HEK293 (cell line): Measurements from ENCODE around the gene LAMA1.

Experiments used
- CTCF ChIA-PET: fragments of 350-600 bp; formaldehyde crosslinking; extraction: SDS; loops from one replicate; lab custom pipeline; 2021; ENCODE audit warnings: antibody characterized with exemption; lab: Yijun Ruan, JAX
- POLR2A ChIA-PET: fragments of 300-600 bp; formaldehyde crosslinking; extraction: SDS; loops from one replicate; lab custom pipeline; 2020; ENCODE audit warnings: antibody characterized with exemption, inconsistent platforms; lab: Yijun Ruan, JAX
- H3K27ac ChIP-seq: fragments of 200-500 bp; sonication (Bioruptor generic); 2 replicates; pipeline ENCODE4 v1.5.1; 2014; ENCODE audit warnings: low read depth, low read length, control low read depth, inconsistent platforms; ENCODE audit errors: extremely low read depth
- H3K36me3 ChIP-seq, 2 experiments: fragments of 200-500 bp in 1 of 2; sonication (Bioruptor generic) in 1 of 2; 1 replicate in 1 of 2; 2 replicates in 1 of 2; pipeline ENCODE4 v1.5.1; 2014 to 2017; ENCODE audit warnings: inconsistent platforms in 2 of 2, low read length in 2 of 2; ENCODE audit not compliant: control insufficient read depth in 2 of 2, insufficient read depth in 1 of 2
- H3K4me1 ChIP-seq: fragments of 200-500 bp; sonication (Bioruptor generic); 2 replicates; pipeline ENCODE4 v1.5.1; 2014; ENCODE audit warnings: mild to moderate bottlenecking, low read length, inconsistent platforms; ENCODE audit not compliant: control insufficient read depth, insufficient read depth
- H3K4me3 ChIP-seq: 2 replicates; pipeline ENCODE4 v1.5.1; 2011; ENCODE audit warnings: low read depth, mild to moderate bottlenecking, control low read depth, low read length, moderate library complexity
- H3K9me3 ChIP-seq: fragments of 200-500 bp; sonication (Bioruptor generic); 2 replicates; pipeline ENCODE4 v1.5.1; 2014; ENCODE audit warnings: low read depth, low read length, inconsistent platforms; ENCODE audit not compliant: control insufficient read depth, insufficient read depth
- FEZF1 ChIP-seq: fragments of 450-650 bp; formaldehyde crosslinking; IDR thresholded peaks from 2 replicates; pipeline ENCODE4 v1.5.1; 2016; ENCODE audit warnings: missing biosample characterization, missing genetic modification characterization
- GLI2 ChIP-seq: fragments of 450-650 bp; formaldehyde crosslinking; IDR thresholded peaks from 2 replicates; pipeline ENCODE4; 2017; ENCODE audit warnings: missing biosample characterization, missing genetic modification characterization, low read depth, borderline replicate concordance
- GLIS2 ChIP-seq: fragments of 450-650 bp; formaldehyde crosslinking; IDR thresholded peaks from 2 replicates; pipeline ENCODE4 v1.5.1; 2016; ENCODE audit warnings: missing biosample characterization, missing genetic modification characterization
- KLF17 ChIP-seq: fragments of 450-650 bp; formaldehyde crosslinking; IDR thresholded peaks from 2 replicates; pipeline ENCODE4 v1.5.1; 2016; ENCODE audit warnings: missing biosample characterization, missing genetic modification characterization
- SCRT1 ChIP-seq: fragments of 450-650 bp; formaldehyde crosslinking; IDR thresholded peaks from 2 replicates; pipeline ENCODE4 v1.5.1; 2016; ENCODE audit warnings: missing biosample characterization, missing genetic modification characterization, borderline replicate concordance
- TCF7L2 ChIP-seq: IDR thresholded peaks from 2 replicates; pipeline ENCODE4 v1.6.1; 2011; ENCODE audit warnings: low read depth, mild to moderate bottlenecking, inconsistent platforms, low read length, moderate library complexity, borderline replicate concordance
- ZBTB11 ChIP-seq: fragments of 450-650 bp; formaldehyde crosslinking; conservative IDR thresholded peaks from 2 replicates; pipeline ENCODE4 v1.5.1; 2016; ENCODE audit warnings: low read depth, missing biosample characterization, missing genetic modification characterization
- ZBTB49 ChIP-seq: fragments of 450-650 bp; formaldehyde crosslinking; IDR thresholded peaks from 2 replicates; pipeline ENCODE4 v1.5.1; 2016; ENCODE audit warnings: missing biosample characterization, missing genetic modification characterization, low read depth
- ZNF133 ChIP-seq: fragments of 450-650 bp; formaldehyde crosslinking; IDR thresholded peaks from 2 replicates; pipeline ENCODE4 v1.5.1; 2016; ENCODE audit warnings: missing biosample characterization, missing genetic modification characterization
- ZNF146 ChIP-seq: fragments of 450-650 bp; formaldehyde crosslinking; IDR thresholded peaks from 2 replicates; pipeline ENCODE4 v1.5.1; 2016; ENCODE audit warnings: missing biosample characterization, missing genetic modification characterization
- ZNF16 ChIP-seq: fragments of 450-650 bp; formaldehyde crosslinking; IDR thresholded peaks from 2 replicates; pipeline ENCODE4 v1.5.1; 2016; ENCODE audit warnings: low read depth, missing biosample characterization, missing genetic modification characterization
- ZNF211 ChIP-seq: fragments of 450-650 bp; formaldehyde crosslinking; IDR thresholded peaks from 2 replicates; pipeline ENCODE4 v1.5.1; 2016; ENCODE audit warnings: low read depth, missing biosample characterization, missing genetic modification characterization
- ZNF24 ChIP-seq: fragments of 450-650 bp; formaldehyde crosslinking; IDR thresholded peaks from 2 replicates; pipeline ENCODE4 v1.5.1; 2016; ENCODE audit warnings: missing biosample characterization, missing genetic modification characterization
- ZNF302 ChIP-seq: fragments of 450-650 bp; formaldehyde crosslinking; IDR thresholded peaks from 2 replicates; pipeline ENCODE4 v1.5.1; 2016; ENCODE audit warnings: missing biosample characterization, missing genetic modification characterization, low read depth
- ZNF394 ChIP-seq: fragments of 450-650 bp; formaldehyde crosslinking; IDR thresholded peaks from 2 replicates; pipeline ENCODE4 v1.5.1; 2016; ENCODE audit warnings: missing biosample characterization, missing genetic modification characterization, mild to moderate bottlenecking, moderate library complexity, borderline replicate concordance
- ZNF488 ChIP-seq: fragments of 450-650 bp; formaldehyde crosslinking; IDR thresholded peaks from 2 replicates; pipeline ENCODE4 v1.5.1; 2016; ENCODE audit warnings: missing biosample characterization, missing genetic modification characterization
- ZNF530 ChIP-seq: fragments of 450-650 bp; formaldehyde crosslinking; IDR thresholded peaks from 2 replicates; pipeline ENCODE4 v1.5.1; 2016; ENCODE audit warnings: low read depth, missing biosample characterization, missing genetic modification characterization
- ZNF843 ChIP-seq: fragments of 450-650 bp; formaldehyde crosslinking; IDR thresholded peaks from 2 replicates; pipeline ENCODE4 v1.5.1; 2016; ENCODE audit warnings: missing biosample characterization, missing genetic modification characterization
- ZSCAN16 ChIP-seq: fragments of 450-650 bp; formaldehyde crosslinking; IDR thresholded peaks from 2 replicates; pipeline ENCODE4 v1.5.1; 2016; ENCODE audit warnings: missing biosample characterization, missing genetic modification characterization
- TF ChIP-seq, protein P1 (sequence below): fragments of 450-650 bp; formaldehyde crosslinking; IDR thresholded peaks from 2 replicates; pipeline ENCODE4 v1.5.1; 2016; ENCODE audit warnings: missing biosample characterization, missing genetic modification characterization

LAMA1 gene

DNA sequence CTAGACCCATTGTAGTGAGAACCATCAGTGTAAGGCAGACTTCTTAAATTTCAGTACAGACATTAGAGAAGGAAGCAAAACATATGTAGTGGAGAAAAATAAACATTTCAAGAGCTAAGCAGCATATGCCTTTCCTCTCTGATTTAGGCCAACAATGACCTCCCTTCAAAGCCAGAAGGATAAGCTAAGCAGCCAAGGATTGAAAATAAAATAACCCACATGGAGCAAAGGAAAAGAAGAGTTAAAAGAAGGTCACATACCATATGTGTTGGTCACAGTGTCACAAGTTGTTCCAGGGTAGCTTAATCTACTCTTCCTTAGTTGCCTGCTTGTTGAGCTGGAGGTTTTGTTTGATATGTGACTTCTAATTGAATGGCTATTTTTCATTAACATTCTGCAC lies 15.6 kb upstream of the LAMA1 start:
- Histone ChIP-seq H3K9me3 (no peaks in the 10 kb centered on the region), H3K4me3 (no peak overlapping the region), H3K27ac (no peak overlapping the region), H3K36me3 (no peaks in the 10 kb centered on the region), H3K4me1 (peaks cover 6% of the 10 kb centered on the region)
- no peak for TF ChIP-seq ZNF488
- no peak for TF ChIP-seq SCRT1 (tag by site-specific recombination)
- no peak for TF ChIP-seq ZNF146 (tag by site-specific recombination)
- TF ChIP-seq ZNF302 = no peak
- TF ChIP-seq, protein P1, sequence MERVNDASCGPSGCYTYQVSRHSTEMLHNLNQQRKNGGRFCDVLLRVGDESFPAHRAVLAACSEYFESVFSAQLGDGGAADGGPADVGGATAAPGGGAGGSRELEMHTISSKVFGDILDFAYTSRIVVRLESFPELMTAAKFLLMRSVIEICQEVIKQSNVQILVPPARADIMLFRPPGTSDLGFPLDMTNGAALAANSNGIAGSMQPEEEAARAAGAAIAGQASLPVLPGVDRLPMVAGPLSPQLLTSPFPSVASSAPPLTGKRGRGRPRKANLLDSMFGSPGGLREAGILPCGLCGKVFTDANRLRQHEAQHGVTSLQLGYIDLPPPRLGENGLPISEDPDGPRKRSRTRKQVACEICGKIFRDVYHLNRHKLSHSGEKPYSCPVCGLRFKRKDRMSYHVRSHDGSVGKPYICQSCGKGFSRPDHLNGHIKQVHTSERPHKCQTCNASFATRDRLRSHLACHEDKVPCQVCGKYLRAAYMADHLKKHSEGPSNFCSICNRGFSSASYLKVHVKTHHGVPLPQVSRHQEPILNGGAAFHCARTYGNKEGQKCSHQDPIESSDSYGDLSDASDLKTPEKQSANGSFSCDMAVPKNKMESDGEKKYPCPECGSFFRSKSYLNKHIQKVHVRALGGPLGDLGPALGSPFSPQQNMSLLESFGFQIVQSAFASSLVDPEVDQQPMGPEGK = no peak
- TF ChIP-seq ZNF24 (tag by site-specific recombination) = no peak
- no peak for TF ChIP-seq ZBTB49 (tag by site-specific recombination)
- no peak for TF ChIP-seq ZNF530 (tag by site-specific recombination)
- CTCF ChIA-PET = interaction anchor here (0.6 to 1.3 kb wide), 4 partner anchors 14 to 213 kb away, joined by 3 to 6 read pairs (median 4); no protein-coding TSS in a partner anchor
- POLR2A ChIA-PET = interaction anchor here (0.6 to 1.6 kb wide), 4 partner anchors 14 to 100 kb away, joined by 3 to 5 read pairs (median 4); no protein-coding TSS in a partner anchor

GRCh38 chr18:7132356-7133150 lies 15.0 kb upstream of the LAMA1 start:
- ChIA-PET CTCF (interaction anchor here (1.1 to 1.3 kb wide), 3 partner anchors 18 to 213 kb away, joined by 3 to 6 read pairs (median 3); no protein-coding TSS in a partner anchor), POLR2A (interaction anchor here (1.2 to 1.6 kb wide), 3 partner anchors 15 to 26 kb away, joined by 3 to 5 read pairs (median 4); no protein-coding TSS in a partner anchor)
- H3K4me3 ChIP-seq = no peak overlapping the region
- peaks cover 6% of the 10 kb centered on the region for H3K4me1 ChIP-seq
- H3K27ac ChIP-seq = no peak overlapping the region
- TF ChIP-seq ZNF843 (tag by site-specific recombination) (peak; percentile 35; the same call in 1 of the 2 replicates), FEZF1 (tag by site-specific recombination) (no peak), TCF7L2 (peak; percentile 69; the same call in 1 of the 2 replicates), ZNF211 (tag by site-specific recombination) (no peak), ZNF16 (tag by site-specific recombination) (no peak)
- no peaks in the 10 kb centered on the region for H3K9me3 ChIP-seq
- no peaks in the 10 kb centered on the region for H3K36me3 ChIP-seq

- ChIA-PET CTCF (interaction anchor here (0.6 to 1.1 kb wide), 4 partner anchors 34 to 396 kb away, joined by 3 to 7 read pairs (median 6); no protein-coding TSS in a partner anchor), POLR2A (interaction anchor here (0.5 kb wide), 1 partner anchor 83 kb away, joined by 3 read pairs; no protein-coding TSS in a partner anchor)
- Histone ChIP-seq H3K27ac (no peak overlapping the region), H3K36me3 (no peaks in the 10 kb centered on the region), H3K9me3 (no peaks in the 10 kb centered on the region), H3K4me1 (no peaks in the 10 kb centered on the region), H3K4me3 (no peak overlapping the region)
- TF ChIP-seq ZNF394 (tag by site-specific recombination) = no peak
- no peak for TF ChIP-seq ZNF530 (tag by site-specific recombination)
- no peak for TF ChIP-seq GLIS2 (tag by site-specific recombination)
- TF ChIP-seq KLF17 (tag by site-specific recombination) = no peak
- no peak for TF ChIP-seq ZSCAN16 (tag by site-specific recombination)
- TF ChIP-seq ZBTB11 (tag by site-specific recombination) = no peak
- TF ChIP-seq GLI2 (tag by site-specific recombination) = no peak
- no peak for TF ChIP-seq ZNF133 (tag by site-specific recombination)
Observed at GRCh38 chr18:7122376-7122775, 4.8 kb upstream of the LAMA1 start.
